OCI-LY3 (cell line): ENCODE data around the gene ATP6V1G3.

Experiments
- CTCF ChIP-seq: fragments of 200-600, 300-600 bp; sonication (generic); IDR thresholded peaks from 2 replicates; pipeline ENCODE4 v1.5.1; 2014; ENCODE audit warnings: antibody characterized with exemption, low read length, low read depth
- EZH2phosphoT487 ChIP-seq: fragments of 200-600 bp; shearing (Covaris generic); IDR thresholded peaks from 2 replicates; pipeline ENCODE4 v1.6.1; 2018; ENCODE audit warnings: antibody characterized with exemption, mixed run types, low read depth

GRCh38 chr1:198577444-198577843, 37.0 kb upstream of the ATP6V1G3 start:
- TF ChIP-seq CTCF = no peak
- no peak for TF ChIP-seq EZH2phosphoT487
